Hindlimb muscle (tissue), 1 donor: ENCODE measurements around the gene FHIP1B. TPM values are rescaled to one million over a fixed set of nuclear protein-coding genes. Genes with fewer than 3 reads are reported as not detected.
"Not testable (repeated sequence)": the region's sequence is repeated elsewhere in the genome, so short reads cannot be mapped to it uniquely, and the experiment has no call there.

Experiments used
- DNase-seq: peaks from one replicate; pipeline ENCODE4 v3.0.0-alpha.2; 2013
- polyA plus RNA-seq: library from polyadenylated mRNA; unstranded; fragments of 120-200 nt; gene quantifications from one replicate; pipeline ENCODE4 v1.2.1, GENCODE V29; 2013; ENCODE audit not compliant: insufficient read length

The FHIP1B gene
- polyA plus RNA-seq, result 28.8 TPM

DNA sequence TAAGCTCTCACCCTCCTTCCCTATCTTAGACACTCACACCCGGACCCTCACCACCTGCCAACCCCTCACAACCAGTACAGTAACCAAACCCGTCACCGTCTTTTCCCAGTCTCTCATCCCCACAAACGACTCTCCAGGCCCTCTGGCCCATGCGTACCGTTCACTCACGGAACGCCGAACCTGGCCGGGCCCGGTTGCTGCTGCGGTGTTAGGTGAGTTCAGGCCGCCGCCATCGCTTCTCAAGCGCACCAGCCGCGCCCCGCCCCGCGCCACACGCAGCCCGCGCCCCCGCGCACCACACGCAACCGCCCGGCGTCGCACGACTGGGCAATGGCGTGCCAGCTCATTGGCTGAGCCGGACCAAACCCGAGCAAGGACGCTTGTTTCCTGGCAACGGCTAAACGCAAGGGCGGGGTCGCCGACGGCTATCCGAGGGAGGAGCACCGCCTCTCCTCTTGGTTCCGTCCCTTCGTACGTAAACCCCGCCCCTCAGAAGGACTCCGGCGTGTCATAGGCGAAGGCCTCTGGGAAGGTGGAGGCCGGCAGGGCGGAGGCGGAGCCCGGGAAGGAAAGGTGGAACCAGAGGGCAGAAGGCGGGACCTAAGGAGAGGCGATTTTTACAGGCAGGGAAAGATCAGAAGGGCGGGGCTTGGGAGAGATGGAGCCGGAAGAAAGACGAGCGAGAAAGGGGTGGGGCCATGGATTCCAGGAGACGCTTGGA lies at the start of gene FHIP1B:
Gene FHIP1B, minus strand, starts transcription at position 250 of the 721 bp plus-strand sequence. CDS start 10,120 bp downstream, outside the sequence.
- peak; percentile 100 for DNase-seq

DNA sequence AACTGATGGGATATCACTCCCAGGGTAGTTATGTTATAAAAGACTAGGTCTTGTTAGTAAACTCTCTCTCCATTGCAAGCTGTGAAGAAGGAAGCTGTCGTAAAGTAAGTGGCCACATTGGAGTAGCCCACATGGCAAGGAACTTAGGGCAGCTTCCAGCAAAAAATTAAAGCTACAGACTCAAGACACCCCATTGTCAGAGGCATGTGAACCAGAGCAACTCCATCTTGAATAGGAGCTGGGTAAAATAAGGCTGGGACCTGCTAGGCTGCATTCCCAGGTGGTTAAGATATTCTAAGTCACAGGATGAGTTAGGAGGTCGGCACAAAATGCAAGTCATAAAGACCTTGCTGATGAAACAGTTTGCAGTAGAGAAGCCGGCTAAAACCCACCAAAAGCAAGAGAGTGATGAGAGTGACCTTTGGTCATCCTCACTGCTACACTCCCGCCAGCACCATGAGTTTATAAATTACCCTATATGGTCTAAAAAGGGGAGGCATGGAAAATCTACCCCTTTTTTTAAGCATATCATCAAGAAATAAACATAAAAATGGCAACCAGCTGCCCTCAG lies 49.1 kb upstream of the FHIP1B start:
- no peak for DNase-seq

DNA sequence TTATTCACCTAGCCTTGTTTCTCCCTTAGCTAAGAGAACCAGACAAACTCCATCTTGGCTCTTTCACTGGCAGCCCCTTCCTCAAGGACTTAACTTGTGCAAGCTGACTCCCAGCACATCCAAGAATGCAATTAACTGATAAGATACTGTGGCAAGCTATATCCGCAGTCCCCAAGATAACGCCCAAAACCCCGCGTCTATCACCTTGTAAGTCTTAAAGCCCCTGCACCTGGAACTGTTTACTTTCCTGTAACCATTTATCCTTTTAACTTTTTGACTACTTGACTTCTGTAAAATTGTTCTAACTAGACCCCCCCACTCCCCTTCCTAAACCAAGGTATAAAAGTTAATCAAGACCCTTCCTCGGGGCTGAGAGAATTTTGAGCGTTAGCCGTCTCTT lies 46.4 kb upstream of the FHIP1B start:
- DNase-seq, result not testable (repeated sequence)

DNA sequence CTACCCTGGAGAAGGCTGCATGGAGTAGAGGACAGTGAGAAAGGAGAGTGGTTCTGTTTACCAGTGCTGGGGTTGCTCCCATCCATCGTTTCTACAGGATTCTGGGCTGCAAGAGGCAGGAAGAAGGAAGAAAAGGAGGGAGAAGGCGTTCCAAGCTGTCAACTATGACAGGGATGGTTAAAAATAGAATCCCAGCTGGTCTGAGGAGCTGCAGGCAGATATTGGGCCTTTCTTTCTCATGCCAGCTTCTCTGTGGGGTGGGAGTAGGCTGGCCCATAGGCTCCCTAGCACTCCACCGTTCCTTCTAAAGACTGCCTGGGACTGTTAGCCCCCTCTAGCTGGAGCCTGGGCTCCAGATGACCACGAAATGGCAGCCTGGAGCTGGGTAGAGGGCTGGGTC lies 38.8 kb upstream of the FHIP1B start:
- no peak for DNase-seq

DNA sequence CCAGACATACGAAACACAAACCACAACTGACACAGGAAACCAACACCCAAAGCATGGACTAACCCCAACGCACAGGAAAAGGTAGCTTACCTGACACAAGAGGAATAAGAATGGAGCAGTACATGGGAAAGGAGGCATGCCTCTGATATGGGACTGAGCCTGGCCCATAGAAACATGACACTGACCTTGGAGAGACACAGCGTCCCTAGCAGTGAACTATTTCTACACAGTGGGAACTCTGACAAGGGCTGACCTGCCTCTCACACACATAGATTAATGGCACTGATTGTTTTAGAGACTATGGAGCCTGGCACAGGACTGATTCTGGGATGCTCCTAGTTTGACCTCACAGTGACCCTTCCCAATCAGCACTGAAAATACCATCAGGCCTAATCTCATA lies 37.2 kb upstream of the FHIP1B start:
- no peak for DNase-seq

DNA sequence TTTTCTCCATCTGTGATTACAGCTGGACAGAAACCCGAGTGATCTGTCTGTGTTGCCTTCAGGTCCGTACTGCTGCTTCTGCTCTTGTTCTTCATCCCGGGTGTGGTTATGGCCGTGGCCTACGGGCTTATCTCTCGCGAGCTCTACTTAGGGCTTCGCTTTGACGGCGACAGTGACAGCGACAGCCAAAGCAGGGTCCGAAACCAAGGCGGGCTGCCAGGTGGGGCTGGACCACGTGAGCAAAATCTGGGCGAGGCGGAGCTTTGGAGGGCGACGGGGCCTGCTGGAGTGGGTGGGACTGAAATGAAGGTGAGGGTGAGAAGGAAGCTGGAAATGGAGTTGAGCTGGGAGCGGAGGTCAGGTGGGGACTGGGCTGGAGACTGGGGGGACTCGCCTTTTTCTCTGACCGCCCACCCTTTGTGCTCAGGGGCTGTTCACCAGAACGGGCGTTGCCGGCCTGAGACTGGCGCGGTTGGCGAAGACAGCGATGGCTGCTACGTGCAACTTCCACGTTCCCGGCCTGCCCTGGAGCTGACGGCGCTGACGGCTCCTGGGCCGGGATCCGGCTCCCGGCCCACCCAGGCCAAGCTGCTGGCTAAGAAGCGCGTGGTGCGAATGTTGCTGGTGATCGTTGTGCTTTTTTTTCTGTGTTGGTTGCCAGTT lies 36.3 kb upstream of the FHIP1B start:
- no peak for DNase-seq

DNA sequence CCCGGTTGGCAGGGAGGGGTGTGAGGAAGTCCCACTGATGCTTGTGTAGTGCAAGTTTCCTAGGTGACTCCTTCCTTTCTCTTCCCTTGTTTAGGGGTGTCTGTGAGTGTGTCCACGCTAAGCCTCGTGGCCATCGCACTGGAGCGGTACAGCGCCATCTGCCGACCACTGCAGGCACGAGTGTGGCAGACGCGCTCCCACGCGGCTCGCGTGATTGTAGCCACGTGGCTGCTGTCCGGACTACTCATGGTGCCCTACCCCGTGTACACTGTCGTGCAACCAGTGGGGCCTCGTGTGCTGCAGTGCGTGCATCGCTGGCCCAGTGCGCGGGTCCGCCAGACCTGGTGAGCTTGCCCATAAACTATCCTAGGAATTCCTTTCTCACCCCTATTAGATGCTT lies 35.6 kb upstream of the FHIP1B start:
- no peak for DNase-seq

DNA sequence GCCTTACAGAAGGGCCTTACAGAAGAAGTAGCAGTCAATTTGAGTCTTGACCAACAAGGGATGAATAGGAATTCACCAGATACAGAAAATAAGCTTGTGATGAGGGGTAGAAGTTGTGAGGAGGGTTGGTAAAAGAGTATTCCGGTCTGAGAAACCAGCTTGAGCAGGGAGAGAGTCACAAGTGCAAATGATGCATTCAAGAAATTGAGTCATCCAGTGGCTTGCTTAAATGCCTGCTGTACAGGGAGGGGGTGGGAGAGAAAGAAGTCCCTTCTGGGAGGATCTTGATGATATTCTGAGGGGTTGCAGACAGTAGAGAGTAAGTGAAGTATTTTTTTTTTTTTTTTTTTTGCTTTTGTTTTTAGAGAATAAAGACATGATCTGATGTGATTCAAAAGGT lies 34.4 kb upstream of the FHIP1B start:
- DNase-seq, result no peak

DNA sequence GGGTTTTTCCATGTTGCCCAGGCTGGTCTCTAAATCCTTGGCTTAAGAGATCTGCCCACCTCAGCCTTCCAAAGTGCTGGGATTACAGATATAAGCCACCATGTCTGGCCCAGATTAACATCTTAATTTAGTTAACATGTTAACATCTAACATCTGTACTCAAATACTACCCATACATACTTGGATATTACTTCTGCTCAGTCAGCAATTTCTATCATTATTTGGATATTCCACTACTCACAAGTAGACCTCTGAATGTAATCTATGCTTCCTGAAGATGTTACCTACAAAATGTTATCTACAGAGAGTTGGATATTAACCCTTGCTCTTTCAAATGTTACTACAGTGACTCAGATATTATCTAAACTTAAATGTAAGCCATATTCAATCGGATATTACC lies 29.2 kb upstream of the FHIP1B start:
- DNase-seq, result no peak

DNA sequence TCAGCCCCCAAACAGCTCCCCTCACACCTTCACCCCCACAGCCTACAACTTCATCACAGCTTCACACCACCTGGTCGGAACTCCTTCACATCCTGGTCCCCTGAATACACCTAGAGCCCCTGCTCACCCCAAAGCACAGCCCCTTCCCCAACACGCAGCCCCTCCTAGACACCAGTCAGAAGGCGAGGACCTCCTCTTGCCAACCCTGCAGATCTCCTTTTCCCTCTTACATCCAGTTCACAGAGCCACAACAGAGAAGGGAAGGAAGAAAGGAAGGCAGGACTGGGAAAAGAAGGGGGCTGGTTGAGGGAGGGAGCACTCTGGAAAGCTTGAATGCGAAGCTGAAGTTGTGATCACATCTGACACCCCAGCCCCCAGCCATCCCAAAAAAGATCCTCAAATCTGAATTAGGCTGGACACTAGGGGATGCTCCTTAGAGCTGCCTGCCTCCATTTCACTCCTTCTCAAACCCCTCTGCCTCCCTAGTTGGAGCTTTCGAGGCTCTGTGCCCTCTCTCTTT lies 25.8 kb upstream of the FHIP1B start:
- DNase-seq, result no peak

DNA sequence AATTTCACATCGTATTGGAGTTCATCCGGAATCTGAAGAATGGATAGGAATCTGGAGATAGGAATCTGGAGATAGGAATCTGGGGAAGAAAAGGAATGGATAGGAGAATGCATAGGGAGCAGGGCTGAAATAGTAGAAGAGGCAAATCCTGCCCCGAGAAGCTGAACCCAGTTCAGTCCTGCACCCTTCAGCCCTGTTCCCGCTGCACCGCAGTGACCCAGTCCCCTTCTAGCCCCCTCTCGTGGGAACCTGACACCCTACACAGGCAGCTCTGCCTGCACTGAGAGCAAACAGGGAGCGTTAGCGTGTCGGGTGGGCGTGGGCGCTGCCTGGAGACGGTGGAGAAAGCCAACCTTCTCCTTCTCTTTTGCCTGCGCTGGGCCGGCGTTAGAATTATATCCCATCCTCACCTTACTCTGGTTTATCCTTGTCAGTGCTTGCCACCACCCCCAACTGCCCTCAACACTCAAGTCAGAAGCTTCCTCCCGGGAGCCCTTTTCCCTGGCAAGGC lies 24.2 kb upstream of the FHIP1B start:
- no peak for DNase-seq

DNA sequence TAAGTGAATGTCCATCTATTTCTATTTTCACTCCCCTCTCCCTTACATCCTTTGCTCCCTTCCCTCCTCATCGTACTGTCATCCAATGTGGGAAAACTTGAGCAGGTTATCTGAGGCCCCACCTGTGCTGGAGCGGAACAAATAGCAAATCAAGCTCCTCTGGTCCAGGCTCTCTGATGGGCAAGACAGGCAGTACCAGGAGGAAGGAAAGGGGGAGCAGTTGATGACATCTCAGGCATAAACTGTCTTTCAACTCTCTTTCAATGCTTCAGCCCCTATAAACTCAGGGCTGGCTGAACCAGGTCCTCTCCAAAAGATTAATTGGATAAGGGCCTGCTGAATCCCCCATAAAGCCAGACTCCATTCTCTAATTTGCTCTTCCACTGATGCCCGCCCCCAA lies 23.7 kb upstream of the FHIP1B start:
- DNase-seq, result no peak

DNA sequence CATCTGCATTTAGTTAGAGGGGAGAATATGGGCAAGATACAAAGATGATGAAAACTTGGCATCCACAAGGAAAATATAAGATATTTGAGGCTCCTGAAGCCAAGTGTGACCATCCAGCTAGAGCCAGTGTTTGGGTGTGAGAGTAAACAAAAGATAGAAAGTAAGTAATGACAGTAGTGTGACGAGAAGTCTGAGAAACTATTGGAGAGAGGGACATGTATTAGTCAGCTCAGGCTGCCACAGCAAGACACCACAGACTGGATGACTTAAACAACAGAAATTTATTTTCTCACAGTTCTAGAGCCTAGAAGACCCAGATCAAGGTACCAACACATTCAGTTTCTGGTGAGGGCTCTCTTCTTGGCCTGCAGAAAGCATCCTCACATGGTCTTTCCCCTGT lies 18.8 kb upstream of the FHIP1B start:
- no peak for DNase-seq

DNA sequence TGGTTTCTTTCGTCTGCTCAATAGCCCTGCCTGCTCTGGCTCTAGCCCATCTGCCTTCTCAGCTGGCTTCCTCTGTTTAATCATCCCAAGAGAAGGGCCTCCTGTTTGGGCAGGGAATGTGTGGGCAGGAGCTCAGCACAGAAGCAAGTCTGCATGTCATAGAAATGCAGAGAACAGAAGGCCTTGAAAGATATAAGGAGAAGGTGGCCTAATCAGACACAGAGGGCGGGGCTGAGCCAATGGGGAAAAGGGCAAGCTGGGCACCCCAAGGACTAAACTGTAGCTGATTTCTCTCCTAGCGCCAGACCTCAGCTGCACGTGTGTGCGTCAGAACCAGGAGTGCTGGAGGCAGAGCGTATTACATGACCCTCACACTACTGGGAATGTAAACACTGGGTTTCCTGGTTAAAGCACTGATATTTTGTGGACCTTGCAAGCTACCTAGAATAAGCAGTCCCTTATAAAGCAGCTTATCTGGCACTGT lies 17.6 kb upstream of the FHIP1B start:
- DNase-seq, result no peak

DNA sequence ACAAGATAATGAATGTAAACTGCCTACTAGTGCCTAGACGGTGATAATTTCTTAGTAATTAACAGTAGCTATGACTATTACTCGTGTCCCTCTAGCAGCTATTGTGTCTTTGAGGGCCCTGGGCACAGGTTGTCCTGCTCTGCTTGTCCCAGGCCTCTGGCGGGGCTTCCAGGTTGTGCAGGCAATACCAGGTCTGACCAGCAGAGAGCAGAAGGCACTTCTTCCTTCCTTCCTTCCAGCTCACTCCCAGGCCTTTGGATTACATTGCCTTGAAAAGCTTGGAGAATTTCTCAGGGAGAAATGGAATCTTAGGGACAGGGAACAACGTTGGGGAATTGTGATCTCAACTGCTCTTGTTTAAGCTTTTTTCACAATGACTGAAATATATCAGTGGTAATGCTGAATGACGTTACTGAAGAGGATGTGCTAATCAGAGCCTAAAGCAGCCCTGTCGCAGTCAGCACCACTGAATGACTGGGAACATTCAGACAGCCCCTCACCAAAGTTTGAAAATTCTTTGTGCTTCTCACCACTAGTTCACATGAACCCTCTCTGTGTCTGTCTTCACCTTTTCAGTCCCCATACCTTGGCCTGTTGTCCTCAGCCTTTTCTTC lies 16.8 kb upstream of the FHIP1B start:
- DNase-seq, result peak; percentile 64

DNA sequence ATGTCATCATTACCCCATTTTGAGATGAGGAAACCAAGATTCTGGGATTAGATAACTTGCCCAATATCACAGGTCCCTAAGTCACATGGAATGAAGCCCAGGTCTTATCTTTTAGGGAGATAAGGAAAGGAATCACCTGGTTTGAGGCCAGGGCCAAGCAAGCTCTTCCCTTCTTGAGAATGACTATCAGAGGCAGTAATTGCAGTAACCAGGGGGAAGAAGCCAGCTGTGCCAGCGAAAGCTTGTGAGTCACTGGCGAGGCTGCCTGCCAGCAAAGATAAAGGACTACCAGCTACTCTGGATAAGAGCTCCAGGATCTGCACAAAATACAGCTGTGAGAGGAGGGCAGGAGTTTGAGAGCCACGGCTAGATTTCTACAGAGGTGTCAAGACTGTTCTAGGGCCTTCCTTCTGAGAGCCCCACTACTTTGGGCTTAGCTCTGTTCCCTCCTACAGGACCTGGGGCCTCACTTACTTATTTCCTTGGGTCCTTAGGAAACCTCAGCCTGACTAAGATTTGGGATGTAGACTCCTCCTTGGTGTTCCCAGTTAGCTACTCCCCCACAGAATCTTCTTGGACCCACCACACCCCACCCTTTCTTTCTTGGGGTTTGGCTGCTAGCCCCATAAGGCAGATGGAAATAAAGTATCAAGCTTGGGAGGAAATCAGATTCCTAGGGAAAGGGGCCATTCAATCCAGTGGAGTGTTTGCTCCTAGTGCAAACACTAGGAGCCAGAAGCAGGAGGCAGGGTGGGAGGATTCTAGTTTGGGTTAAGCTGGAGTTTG lies 15.5 kb upstream of the FHIP1B start:
- DNase-seq, result no peak

DNA sequence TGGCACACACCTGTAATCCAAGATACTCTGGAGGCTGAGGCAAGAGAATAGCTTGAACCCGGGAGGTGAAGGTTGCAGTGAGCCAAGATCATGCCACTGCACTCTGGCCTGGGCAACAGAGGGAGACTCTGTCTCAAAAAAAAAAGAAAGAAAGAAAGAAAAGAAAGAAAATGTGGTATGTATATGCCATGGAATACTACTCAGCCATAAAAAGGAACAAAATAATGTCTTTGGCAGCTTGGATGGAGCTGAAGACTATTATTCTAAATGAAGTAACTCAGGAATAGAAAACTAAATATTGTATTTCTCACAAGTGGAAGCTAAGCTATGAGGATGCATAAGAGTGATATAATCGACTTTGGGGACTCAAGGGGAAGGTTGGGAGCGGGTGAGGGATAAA lies 14.5 kb upstream of the FHIP1B start:
- not testable (repeated sequence) for DNase-seq

DNA sequence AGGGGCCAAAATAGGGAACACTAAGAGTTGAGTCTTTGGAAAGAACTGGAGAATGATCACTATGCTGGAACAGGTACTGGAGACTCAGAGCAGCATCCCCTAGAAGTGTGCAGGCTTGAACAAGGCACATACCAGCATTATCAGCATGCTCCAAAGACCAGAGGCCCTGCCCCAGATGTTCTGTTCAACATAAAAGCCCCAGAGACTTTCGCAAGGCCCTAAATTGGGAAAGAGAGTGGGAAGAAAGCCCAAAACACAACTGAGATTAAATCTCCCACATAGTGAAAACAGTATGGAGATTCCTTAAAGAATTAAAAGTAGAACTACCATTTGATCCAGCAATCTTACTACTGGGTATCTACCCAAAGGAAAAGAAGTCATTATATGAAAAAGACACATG lies 13.8 kb upstream of the FHIP1B start:
- no peak for DNase-seq

DNA sequence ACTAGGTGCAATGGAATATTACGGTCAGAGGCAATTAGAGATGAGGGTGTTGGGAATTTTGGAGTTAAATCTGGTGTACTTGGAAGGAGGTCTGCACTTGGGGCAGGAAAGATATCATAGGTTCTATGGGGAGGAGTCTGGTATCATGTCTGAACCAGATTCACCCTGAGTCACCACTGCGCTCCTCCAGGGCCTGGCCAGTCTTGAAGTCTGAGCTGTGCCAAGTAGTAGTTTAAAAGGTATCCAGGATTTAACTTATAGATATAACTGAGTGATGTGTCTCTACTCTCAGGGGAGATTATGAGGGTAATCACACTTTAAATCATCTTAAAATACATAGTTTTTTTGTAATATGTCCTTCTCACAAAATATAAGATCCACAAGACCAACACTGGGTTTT lies 11.1 kb upstream of the FHIP1B start:
- DNase-seq, result no peak

DNA sequence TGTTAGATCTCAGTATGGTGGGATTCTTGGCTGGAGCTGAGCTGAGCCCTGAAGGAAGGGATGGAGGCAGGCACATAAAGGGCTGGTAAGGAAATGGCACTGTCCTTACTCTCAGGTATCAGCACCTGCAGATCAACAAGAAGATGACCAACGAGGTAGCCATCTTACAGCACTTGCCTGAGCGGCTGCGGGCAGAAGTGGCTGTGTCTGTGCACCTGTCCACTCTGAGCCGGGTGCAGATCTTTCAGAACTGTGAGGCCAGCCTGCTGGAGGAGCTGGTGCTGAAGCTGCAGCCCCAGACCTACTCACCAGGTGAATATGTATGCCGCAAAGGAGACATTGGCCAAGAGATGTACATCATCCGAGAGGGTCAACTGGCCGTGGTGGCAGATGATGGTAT lies 6.9 kb upstream of the FHIP1B start:
- no peak for DNase-seq

DNA sequence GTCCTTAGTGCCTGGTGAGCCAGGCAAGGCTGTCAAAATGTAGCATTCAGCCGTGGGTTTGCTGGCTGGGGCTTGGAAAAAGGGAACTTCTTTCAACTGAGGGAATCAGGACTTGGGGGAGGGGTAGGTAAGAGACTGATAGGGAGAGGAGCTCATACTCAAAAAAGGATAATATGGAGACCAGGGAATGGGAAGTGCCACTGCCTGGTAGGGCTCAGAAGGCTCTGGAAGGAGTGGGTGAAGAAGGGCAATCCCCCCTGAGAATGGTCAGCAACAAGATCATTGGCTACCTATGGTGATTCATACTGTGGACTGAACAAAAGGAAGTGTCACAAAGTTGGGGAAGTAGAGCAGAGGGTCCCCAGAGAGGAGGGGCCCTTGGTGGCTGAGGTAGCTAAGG lies 6.3 kb upstream of the FHIP1B start:
- DNase-seq, result no peak

DNA sequence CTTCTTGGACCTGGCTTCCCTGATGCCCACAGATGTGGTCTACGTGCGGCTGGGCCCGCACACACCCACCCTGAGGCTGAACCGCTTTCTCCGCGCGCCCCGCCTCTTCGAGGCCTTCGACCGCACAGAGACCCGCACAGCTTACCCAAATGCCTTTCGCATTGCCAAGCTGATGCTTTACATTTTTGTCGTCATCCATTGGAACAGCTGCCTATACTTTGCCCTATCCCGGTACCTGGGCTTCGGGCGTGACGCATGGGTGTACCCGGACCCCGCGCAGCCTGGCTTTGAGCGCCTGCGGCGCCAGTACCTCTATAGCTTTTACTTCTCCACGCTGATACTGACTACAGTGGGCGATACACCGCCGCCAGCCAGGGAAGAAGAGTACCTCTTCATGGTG lies 5.7 kb upstream of the FHIP1B start:
- no peak for DNase-seq
